ENCODE data around the gene NANOS1.

DNA sequence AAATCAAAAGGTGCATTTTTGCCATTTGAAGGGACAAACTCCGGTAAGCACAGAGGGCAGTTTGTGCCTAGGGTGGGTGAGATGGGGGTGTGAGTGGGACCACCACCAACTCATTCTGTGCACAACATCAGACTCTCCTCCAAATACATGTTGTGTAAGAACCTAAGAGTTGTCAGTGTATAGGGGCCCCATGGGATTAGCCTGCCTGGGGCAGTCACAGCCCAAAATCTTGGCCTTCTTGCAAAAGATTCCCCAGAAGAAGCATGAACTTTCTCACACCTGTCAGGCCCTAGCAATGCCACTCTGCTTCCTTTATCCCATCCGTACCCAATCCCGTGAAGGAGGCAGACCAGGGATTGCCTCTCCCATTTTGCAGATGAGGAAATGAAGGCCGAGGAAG is 47.1 kb upstream of the NANOS1 start:
- no peak for TF ChIP-seq POLR2A (IDR thresholded peaks at IDR 0.05; ENCODE audit: low read depth, low read length)
- TF ChIP-seq POLR2AphosphoS5 (IDR thresholded peaks at IDR 0.05; ENCODE audit: low read depth, low read length) = no peak
